Activated gamma-delta T cell (primary cell): ENCODE results near the gene TMTC1.
"Not testable (repeated sequence)": the region's sequence is repeated elsewhere in the genome, so short reads cannot be mapped to it uniquely, and the experiment has no call there.

Source experiments
- DNase-seq: peaks from one replicate; lab custom pipeline; 2025; lab: John Stamatoyannopoulos, UW

Gene TMTC1

DNA sequence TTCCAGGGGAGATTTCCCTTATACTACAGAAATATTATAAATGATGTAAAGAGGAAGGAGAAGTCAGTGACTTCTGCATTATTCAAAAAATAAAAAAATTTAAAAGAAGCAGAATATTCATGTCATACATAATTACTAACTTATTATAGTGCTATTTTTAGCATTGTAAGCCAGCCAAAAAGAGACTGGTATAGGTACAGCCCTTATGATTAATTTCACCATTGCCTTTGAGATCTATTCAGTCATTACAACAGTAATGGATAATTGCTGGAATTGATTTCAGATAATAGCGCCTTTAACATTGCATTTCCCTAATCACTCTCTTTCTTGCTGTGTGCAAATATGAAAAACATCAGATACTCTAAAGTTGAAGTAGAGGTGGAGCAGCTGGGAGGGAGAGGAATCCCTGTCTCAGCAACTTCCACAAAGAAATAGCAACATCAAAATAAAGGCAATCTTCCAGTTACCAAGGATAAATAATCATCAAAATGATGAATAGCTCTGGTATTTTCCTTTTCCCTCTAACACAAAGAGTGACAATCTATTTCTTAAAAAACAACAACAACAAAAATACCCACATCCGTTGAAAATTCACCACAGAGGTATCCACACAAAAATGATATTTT, 214.5 kb downstream of the TMTC1 start:
- no peak for DNase-seq

GRCh38 chr12:29566441-29566840, 217.3 kb downstream of the TMTC1 start:
- DNase-seq, result no peak

- DNase-seq, result no peak
Measured at GRCh38 chr12:29565727-29566126, 218.0 kb downstream of the TMTC1 start.

GRCh38 chr12:29564925-29565324, 218.8 kb downstream of the TMTC1 start:
- DNase-seq, result no peak

GRCh38 chr12:29563636-29564035, 220.1 kb downstream of the TMTC1 start:
- no peak for DNase-seq

- DNase-seq, result no peak
Measured at GRCh38 chr12:29563071-29563470, 220.7 kb downstream of the TMTC1 start.

DNA sequence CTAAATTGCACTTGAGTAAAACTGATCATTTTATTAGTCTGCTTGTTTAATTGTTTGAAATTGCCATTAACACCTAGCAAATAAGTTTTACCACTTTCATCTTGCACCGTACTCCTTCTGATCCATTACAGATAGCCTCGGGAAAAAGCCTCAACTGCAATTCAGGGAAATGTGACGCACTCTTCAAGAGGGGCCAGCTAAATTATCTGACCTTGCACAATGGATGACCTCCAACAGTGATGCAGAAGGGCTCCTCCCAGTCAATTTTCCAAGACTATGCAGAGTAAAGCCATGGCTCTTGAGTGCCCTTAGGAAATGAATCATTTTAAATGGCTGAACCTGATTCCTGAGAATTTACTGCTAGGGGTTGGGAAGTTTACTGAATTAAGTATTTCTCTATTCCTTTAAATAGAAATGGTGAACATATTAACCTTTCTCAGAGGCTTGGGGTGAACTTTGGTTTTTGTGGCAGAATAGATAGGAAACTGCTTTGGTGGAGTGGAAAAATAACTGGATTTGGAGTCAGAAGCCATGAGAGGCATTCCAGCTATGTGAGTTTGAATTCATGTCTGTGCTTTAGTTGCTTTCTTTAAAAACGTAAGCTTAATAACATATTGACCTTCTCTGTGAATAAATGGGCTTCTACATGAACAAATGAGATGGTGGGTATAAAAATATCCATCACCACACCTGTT, 221.5 kb downstream of the TMTC1 start:
- no peak for DNase-seq

GRCh38 chr12:29561664-29562071, 222.1 kb downstream of the TMTC1 start:
- DNase-seq, result no peak

DNA sequence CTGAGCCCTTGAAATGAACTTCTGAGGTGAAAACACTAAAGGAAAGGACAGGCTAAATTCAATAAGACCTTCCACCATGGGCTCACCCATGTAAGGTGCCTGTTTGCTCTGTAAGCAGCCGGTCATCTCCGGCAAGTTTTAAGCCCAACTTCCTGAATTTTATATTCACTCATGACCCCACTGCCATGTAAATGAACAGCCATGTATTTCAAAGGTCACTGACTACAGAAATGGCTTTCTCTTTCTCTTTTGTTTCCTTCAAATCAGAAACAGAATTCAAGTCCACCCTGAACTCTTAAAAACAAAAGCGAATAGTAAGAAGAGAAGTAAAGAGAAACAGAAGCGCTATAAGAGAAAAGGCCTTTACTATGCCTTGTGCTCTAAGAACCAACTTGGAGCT, 224.5 kb downstream of the TMTC1 start:
- DNase-seq, result no peak

GRCh38 chr12:29556363-29556762, 227.4 kb downstream of the TMTC1 start:
- DNase-seq, result no peak

- DNase-seq, result not testable (repeated sequence)
Measured at GRCh38 chr12:29555451-29555850, 228.3 kb downstream of the TMTC1 start.

- DNase-seq, result no peak
Measured at GRCh38 chr12:29552994-29553748, 230.6 kb downstream of the TMTC1 start.

DNA sequence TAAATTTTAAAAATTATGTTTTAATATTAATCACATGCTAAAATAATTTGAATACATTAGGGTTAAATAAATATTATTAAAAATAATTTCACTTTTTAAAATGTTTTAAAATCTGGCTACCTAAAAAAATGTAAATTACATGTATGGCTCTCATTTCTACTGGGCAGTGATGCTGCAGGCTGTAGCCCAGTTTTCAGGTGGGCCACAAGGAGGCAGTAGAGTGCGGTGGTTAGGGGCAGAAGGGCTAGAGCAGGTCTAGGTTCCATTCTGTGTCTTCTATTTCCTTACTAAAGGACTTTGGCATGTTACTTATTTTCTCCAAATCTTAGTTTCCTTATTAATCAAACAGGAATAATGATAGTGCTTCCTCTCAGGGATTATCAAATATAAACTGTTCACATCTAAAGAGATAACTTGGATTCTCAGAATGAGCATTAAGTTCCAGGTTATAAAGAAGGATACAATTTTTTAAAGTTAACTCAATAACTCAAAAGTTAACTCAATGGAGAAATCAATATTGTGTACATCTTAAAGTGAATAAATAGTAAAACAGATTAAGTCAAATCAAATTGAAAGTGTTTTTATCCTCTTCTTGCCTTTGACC, 231.3 kb downstream of the TMTC1 start:
- no peak for DNase-seq

DNA sequence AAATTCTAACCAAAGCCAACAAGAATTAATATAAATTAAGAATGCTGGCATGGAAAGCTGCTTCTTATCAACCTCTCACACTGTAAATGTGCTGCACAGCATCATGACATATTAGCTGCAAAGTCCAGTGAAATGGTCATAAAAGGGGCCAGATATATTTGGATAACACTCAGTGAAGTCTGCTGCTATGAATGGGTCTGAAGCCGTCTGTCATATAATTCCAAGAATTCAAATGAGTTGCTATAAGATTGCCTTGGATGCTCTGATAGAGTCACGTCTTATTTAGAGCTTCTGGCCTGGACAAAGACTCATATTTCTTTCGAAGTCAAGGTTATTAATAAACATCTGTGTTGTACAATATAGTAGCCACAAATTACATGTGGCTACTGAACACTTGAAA, 231.9 kb downstream of the TMTC1 start:
- no peak for DNase-seq

DNA sequence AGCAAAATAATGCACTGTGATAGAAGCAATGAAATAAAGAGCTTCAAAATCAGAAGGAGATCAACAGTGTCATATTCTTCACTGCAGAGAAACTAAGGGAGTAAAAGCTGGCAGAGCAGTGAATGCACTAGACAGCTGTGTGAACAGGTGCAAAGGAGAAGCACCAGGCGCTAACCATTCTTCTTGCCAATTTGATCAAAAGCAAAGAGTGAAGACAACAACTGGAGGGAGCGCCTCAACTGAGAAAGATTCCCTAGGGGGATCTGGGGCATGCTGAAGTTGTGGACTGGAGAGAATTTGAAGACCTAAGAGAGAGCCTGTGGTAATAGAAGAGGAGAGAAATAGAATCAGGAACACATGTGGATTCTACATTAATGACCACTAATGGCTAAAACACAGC, 235.9 kb downstream of the TMTC1 start:
- DNase-seq, result no peak

DNA sequence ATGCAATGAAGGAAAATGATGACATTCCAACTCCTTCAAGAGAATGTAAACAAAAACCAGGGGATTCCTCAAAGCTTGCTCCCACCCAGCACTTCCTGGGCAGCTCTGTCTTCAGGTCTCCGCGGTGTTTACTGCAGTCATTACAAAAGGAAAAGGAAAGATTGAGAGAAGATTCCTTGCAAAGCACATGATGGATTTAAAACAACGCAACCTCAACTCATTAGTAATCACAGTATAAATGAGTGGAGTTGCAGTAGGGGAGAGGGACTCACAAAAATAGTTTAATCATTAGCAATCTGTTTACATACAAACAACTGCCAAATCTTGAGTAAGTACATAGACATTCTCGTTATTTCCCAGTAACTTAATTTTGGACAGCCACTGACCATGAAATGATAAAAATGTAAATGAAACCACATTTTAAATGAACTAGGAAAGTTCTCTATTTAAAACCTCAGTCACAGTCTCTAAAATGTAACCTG, 236.6 kb downstream of the TMTC1 start:
- DNase-seq, result no peak

DNA sequence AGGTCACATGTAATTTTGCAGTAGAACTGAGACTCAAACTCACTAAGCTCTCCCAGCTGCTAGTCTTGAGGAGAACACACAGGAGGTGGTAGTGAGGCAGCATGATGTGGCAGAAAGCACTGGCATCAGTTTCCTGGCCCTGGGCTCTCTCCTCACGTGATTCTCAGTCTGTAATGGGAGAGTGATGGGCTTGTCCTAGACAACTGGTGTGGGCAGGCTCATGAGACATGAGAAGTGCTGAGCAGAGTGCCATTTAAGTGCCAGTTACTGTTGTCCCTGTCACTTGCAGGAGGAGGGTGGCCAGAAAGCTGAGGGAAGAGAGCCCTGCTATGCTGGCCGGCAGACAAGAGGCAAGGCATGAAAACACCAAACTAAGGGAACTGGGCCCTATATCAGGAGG, 237.7 kb downstream of the TMTC1 start:
- no peak for DNase-seq

DNA sequence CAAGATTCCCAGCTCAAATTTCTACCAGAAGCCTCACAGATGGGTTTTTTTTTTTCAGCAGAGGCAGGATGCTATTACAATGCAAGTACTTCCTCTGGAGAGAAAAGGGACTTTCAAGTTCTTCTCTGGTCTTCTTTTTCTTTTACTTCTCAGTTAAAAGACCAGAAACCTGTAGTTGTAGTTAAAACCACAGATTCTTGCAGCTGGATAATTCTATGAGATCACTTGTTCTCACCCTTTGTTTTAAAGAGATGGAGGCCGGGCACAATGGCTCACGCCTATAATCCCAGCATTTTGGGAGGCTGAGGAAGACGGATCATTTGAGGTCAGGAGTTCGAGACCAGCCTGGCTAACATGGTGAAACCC, 238.7 kb downstream of the TMTC1 start:
- DNase-seq, result no peak

DNA sequence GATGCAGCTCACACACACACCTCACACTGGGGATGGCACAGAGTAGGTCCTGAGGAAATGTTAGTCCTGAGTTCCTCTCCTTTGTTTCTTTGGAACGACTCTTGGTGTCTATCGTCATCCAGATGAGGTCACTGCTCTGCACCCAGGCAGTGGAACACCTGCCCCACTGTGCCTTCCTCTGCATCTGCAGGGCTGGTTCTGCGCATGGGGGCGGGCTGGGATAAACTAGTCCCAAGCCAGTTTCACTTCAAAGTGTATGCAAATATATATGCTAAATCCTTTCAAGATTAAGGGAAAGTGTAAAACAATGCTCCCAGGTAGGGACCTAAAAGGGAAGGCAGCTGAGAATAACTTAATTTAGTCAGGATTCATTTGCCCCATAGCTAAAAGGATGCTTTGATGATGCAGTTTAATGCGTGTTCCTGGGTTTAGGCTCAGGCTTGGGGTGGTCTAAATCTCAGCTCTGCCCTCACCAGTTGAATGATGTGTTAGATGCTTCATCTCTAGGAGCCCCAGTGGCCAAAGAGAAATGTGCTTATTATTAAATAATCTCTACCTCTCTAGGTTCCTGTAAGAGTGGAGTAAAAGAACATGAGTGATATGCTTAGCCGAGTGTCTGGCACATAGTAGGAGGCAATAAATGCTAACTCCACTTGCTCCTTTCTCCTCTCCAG, 239.2 kb downstream of the TMTC1 start:
- no peak for DNase-seq

DNA sequence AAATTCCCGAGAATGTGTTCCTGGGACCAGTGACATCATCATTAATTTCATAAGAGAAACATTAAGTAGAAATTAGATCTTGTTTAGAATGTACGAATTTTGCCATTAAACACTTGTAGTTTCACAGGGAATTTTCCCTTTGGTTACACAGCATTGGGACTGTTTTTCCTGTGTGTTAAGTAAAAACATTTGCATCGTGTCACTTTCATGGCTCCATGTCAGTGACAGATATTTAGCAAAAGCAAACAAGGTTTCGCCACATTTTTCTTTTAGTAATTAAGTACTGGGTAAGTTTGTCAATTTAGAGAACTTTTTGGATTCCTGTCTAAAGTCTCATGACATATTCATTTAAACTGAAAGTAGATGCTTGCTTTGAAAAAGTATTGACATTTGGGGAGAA, 240.7 kb downstream of the TMTC1 start:
- DNase-seq, result no peak

DNA sequence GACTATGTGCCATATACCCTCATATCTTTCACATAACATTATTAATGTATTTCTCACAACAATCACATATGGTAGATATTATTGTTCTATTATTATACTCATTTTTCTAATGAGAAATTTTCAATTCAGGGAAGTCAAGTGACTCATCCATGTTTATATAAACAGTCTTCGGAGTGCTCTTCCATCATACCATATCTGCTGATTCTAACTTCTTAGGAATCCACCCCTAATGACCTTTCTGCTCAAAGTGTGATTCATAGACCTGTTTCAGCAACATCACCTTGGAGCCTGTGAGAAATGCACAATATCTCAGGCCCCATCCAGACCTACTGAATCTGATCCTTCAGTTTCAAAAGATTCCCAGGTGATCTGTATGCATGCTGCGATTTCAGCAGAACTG, 246.4 kb downstream of the TMTC1 start:
- no peak for DNase-seq

GRCh38 chr12:29534935-29535334, 248.8 kb downstream of the TMTC1 start:
- no peak for DNase-seq
